Measurements from ENCODE around the gene GATA3.

GATA3 gene

DNA sequence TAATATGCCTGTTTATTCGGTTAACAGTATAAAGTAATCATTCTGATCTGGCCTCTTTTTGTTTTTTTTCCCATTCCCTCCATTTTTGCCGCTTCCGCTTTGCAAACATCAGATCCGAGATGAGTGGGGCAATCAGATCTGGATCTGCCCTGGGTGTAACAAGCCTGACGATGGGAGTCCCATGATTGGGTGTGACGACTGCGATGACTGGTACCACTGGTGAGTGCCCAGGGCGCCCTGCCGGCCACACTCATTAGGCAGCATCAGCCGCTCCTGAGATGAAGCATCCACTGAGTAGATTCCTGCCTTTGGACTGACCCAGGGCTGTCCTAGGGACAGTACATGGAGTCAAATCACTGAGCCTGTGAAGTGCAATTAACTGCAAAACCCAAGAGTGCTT, 40.9 kb upstream of the GATA3 start:
- no peak overlapping the region for H4K91ac ChIP-seq (ENCODE audit: low read length)
- H3K9ac ChIP-seq (ENCODE audit: low read length), result no peak overlapping the region
- H3K23ac ChIP-seq (ENCODE audit: low read length in 2 of 2), result no peak overlapping the region
- H3K14ac ChIP-seq (ENCODE audit: low read length in 2 of 2), result peak overlapping the region in 1 of 2 experiments; percentile 41
- no peak overlapping the region for H2BK12ac ChIP-seq (ENCODE audit: low read length in 2 of 2)
- no peak overlapping the region for H3K4me3 ChIP-seq (ENCODE audit: insufficient read depth in 1 of 2, low read depth in 1 of 2, low read length in 2 of 2)
- no peak overlapping the region for H3K27ac ChIP-seq (ENCODE audit: low read length, poor library complexity, severe bottlenecking)
- peaks cover 22 to 45% of the 10 kb centered on the region in 2 experiments for H3K36me3 ChIP-seq (ENCODE audit: control insufficient read depth in 1 of 2, insufficient read depth in 2 of 2, low read depth in 1 of 2, low read length in 2 of 2)
- H2BK120ac ChIP-seq (ENCODE audit: low read depth, low read length), result no peak overlapping the region
- no peak overlapping the region for H3K4me2 ChIP-seq (ENCODE audit: low read length, poor library complexity, severe bottlenecking)
- no peak for DNase-seq
- no peak overlapping the region for H4K8ac ChIP-seq (ENCODE audit: low read length)
- H3K4me1 ChIP-seq (ENCODE audit: control insufficient read depth, insufficient read depth, low read depth, low read length), result peaks cover 6% of the 10 kb centered on the region
- H2AK5ac ChIP-seq (ENCODE audit: low read length, severe bottlenecking), result no peak overlapping the region
- H3K27me3 ChIP-seq (ENCODE audit: control insufficient read depth in 1 of 2, insufficient read depth in 1 of 2, low read length in 2 of 2), result no peaks in the 10 kb centered on the region
- H2BK15ac ChIP-seq (ENCODE audit: low read depth, poor library complexity, severe bottlenecking), result no peak overlapping the region
- no peak overlapping the region for H3K18ac ChIP-seq (ENCODE audit: low read depth in 1 of 2, low read length in 2 of 2)
- no peaks in the 10 kb centered on the region for H3K9me3 ChIP-seq (ENCODE audit: control insufficient read depth, low read length)
- H2BK5ac ChIP-seq (ENCODE audit: low read depth, low read length, poor library complexity, severe bottlenecking), result no peak overlapping the region
- H3K79me1 ChIP-seq (replicated peaks; ENCODE audit: low read length, poor library complexity, severe bottlenecking), result peaks cover under 1% of the 10 kb centered on the region
- 98% methylated on average over 10 of the region's 10 CpGs for WGBS
- H3K4ac ChIP-seq (ENCODE audit: low read depth in 1 of 2, low read length in 2 of 2), result no peak overlapping the region
- H2AFZ ChIP-seq (ENCODE audit: low read depth, low read length), result no peak overlapping the region

DNA sequence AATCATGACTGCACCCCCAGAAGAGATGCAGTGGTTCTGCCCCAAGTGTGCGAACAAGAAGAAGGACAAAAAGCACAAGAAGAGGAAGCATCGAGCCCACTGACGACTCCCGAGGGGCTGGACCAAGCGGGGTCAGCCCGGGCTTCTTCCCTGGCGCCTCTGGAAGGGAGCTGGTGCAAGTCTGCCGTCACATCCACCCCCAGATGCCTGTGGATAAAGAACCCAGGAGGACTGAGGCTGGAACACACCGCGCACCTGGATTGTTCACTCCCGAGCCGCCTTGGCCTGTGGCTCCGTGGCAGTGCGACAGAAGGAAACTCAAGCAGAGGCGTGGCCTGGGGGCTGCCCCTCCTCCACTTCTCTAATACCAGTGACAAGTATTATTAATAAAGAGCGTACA, 39.8 kb upstream of the GATA3 start:
- Histone ChIP-seq H2BK12ac (ENCODE audit: low read length in 2 of 2) (no peak overlapping the region), H3K23ac (ENCODE audit: low read length in 2 of 2) (no peak overlapping the region), H2BK15ac (ENCODE audit: low read depth, poor library complexity, severe bottlenecking) (no peak overlapping the region), H2AFZ (ENCODE audit: low read depth, low read length) (no peak overlapping the region), H3K9me3 (ENCODE audit: control insufficient read depth, low read length) (no peaks in the 10 kb centered on the region), H3K9ac (ENCODE audit: low read length) (no peak overlapping the region), H2BK120ac (ENCODE audit: low read depth, low read length) (no peak overlapping the region), H2BK5ac (ENCODE audit: low read depth, low read length, poor library complexity, severe bottlenecking) (no peak overlapping the region), H3K4me1 (ENCODE audit: control insufficient read depth, insufficient read depth, low read depth, low read length) (peaks cover 6% of the 10 kb centered on the region), H3K79me1 (replicated peaks; ENCODE audit: low read length, poor library complexity, severe bottlenecking) (no peaks in the 10 kb centered on the region), H4K91ac (ENCODE audit: low read length) (no peak overlapping the region), H3K27me3 (ENCODE audit: control insufficient read depth in 1 of 2, insufficient read depth in 1 of 2, low read length in 2 of 2) (no peaks in the 10 kb centered on the region), H3K4ac (ENCODE audit: low read depth in 1 of 2, low read length in 2 of 2) (no peak overlapping the region), H4K8ac (ENCODE audit: low read length) (no peak overlapping the region), H3K36me3 (ENCODE audit: control insufficient read depth in 1 of 2, insufficient read depth in 2 of 2, low read depth in 1 of 2, low read length in 2 of 2) (peaks cover 15 to 45% of the 10 kb centered on the region in 2 experiments), H3K4me3 (ENCODE audit: insufficient read depth in 1 of 2, low read depth in 1 of 2, low read length in 2 of 2) (no peak overlapping the region), H3K27ac (ENCODE audit: low read length, poor library complexity, severe bottlenecking) (no peak overlapping the region), H3K4me2 (ENCODE audit: low read length, poor library complexity, severe bottlenecking) (no peak overlapping the region), H3K14ac (ENCODE audit: low read length in 2 of 2) (no peak overlapping the region), H3K18ac (ENCODE audit: low read depth in 1 of 2, low read length in 2 of 2) (no peak overlapping the region), H2AK5ac (ENCODE audit: low read length, severe bottlenecking) (no peak overlapping the region)
- 93% methylated on average over 14 of the region's 16 CpGs for WGBS
- DNase-seq, result no peak

- H2AFZ ChIP-seq (ENCODE audit: low read depth, low read length), result no peak overlapping the region
- H3K9ac ChIP-seq (ENCODE audit: low read length), result no peak overlapping the region
- H2BK15ac ChIP-seq (ENCODE audit: low read depth, poor library complexity, severe bottlenecking), result no peak overlapping the region
- H3K4ac ChIP-seq (ENCODE audit: low read depth in 1 of 2, low read length in 2 of 2), result no peak overlapping the region
- H3K27ac ChIP-seq (ENCODE audit: low read length, poor library complexity, severe bottlenecking), result no peak overlapping the region
- H4K8ac ChIP-seq (ENCODE audit: low read length), result no peak overlapping the region
- peaks cover 11 to 23% of the 10 kb centered on the region in 2 experiments for H3K36me3 ChIP-seq (ENCODE audit: control insufficient read depth in 1 of 2, insufficient read depth in 2 of 2, low read depth in 1 of 2, low read length in 2 of 2)
- H2BK5ac ChIP-seq (ENCODE audit: low read depth, low read length, poor library complexity, severe bottlenecking), result no peak overlapping the region
- no peak overlapping the region for H2BK120ac ChIP-seq (ENCODE audit: low read depth, low read length)
- H3K9me3 ChIP-seq (ENCODE audit: control insufficient read depth, low read length), result no peaks in the 10 kb centered on the region
- no peak overlapping the region for H3K4me3 ChIP-seq (ENCODE audit: insufficient read depth in 1 of 2, low read depth in 1 of 2, low read length in 2 of 2)
- no peak overlapping the region for H3K14ac ChIP-seq (ENCODE audit: low read length in 2 of 2)
- no peak overlapping the region for H4K91ac ChIP-seq (ENCODE audit: low read length)
- H3K79me1 ChIP-seq (replicated peaks; ENCODE audit: low read length, poor library complexity, severe bottlenecking), result no peaks in the 10 kb centered on the region
- H3K4me2 ChIP-seq (ENCODE audit: low read length, poor library complexity, severe bottlenecking), result no peak overlapping the region
- no peak overlapping the region for H2AK5ac ChIP-seq (ENCODE audit: low read length, severe bottlenecking)
- no peaks in the 10 kb centered on the region for H3K27me3 ChIP-seq (ENCODE audit: control insufficient read depth in 1 of 2, insufficient read depth in 1 of 2, low read length in 2 of 2)
- H3K4me1 ChIP-seq (ENCODE audit: control insufficient read depth, insufficient read depth, low read depth, low read length), result peaks cover 6% of the 10 kb centered on the region
- no peak for DNase-seq
- no peak overlapping the region for H3K23ac ChIP-seq (ENCODE audit: low read length in 2 of 2)
- whole genome bisulfite sequencing, result 68% methylated on average over 5 of the region's 6 CpGs
- no peak overlapping the region for H3K18ac ChIP-seq (ENCODE audit: low read depth in 1 of 2, low read length in 2 of 2)
- no peak overlapping the region for H2BK12ac ChIP-seq (ENCODE audit: low read length in 2 of 2)
Observed at GRCh38 chr10:8017277-8017676, 37.2 kb upstream of the GATA3 start.

- H3K9ac ChIP-seq (ENCODE audit: low read length), result no peak overlapping the region
- WGBS, result over 99% methylated on average over 4 of the region's 4 CpGs
Observed at GRCh38 chr10:8023321-8023720, 31.2 kb upstream of the GATA3 start.

More at GRCh38 chr10:8023321-8023720, 31.2 kb upstream of the GATA3 start:
- no peaks in the 10 kb centered on the region for H3K4me1 ChIP-seq (ENCODE audit: control insufficient read depth, insufficient read depth, low read depth, low read length)
- no peak overlapping the region for H3K27ac ChIP-seq (ENCODE audit: low read length, poor library complexity, severe bottlenecking)
- no peaks in the 10 kb centered on the region for H3K79me1 ChIP-seq (replicated peaks; ENCODE audit: low read length, poor library complexity, severe bottlenecking)
- no peak overlapping the region for H3K4ac ChIP-seq (ENCODE audit: low read depth in 1 of 2, low read length in 2 of 2)
- no peak overlapping the region for H3K4me3 ChIP-seq (ENCODE audit: insufficient read depth in 1 of 2, low read depth in 1 of 2, low read length in 2 of 2)
- no peak overlapping the region for H3K4me2 ChIP-seq (ENCODE audit: low read length, poor library complexity, severe bottlenecking)
- no peak overlapping the region for H2BK5ac ChIP-seq (ENCODE audit: low read depth, low read length, poor library complexity, severe bottlenecking)
- no peak overlapping the region for H4K8ac ChIP-seq (ENCODE audit: low read length)
- no peak overlapping the region for H3K23ac ChIP-seq (ENCODE audit: low read length in 2 of 2)
- no peak overlapping the region for H2BK15ac ChIP-seq (ENCODE audit: low read depth, poor library complexity, severe bottlenecking)
- H3K14ac ChIP-seq (ENCODE audit: low read length in 2 of 2), result no peak overlapping the region
- no peak overlapping the region for H2AFZ ChIP-seq (ENCODE audit: low read depth, low read length)
- no peak overlapping the region for H4K91ac ChIP-seq (ENCODE audit: low read length)
- DNase-seq, result no peak
- no peak overlapping the region for H2AK5ac ChIP-seq (ENCODE audit: low read length, severe bottlenecking)
- H3K36me3 ChIP-seq (ENCODE audit: control insufficient read depth in 1 of 2, insufficient read depth in 2 of 2, low read depth in 1 of 2, low read length in 2 of 2), result no peaks in the 10 kb centered on the region
- H2BK120ac ChIP-seq (ENCODE audit: low read depth, low read length), result no peak overlapping the region
- no peak overlapping the region for H2BK12ac ChIP-seq (ENCODE audit: low read length in 2 of 2)
- H3K27me3 ChIP-seq (ENCODE audit: control insufficient read depth in 1 of 2, insufficient read depth in 1 of 2, low read length in 2 of 2), result peaks cover 14 to 21% of the 10 kb centered on the region in 2 experiments
- H3K18ac ChIP-seq (ENCODE audit: low read depth in 1 of 2, low read length in 2 of 2), result no peak overlapping the region
- H3K9me3 ChIP-seq (ENCODE audit: control insufficient read depth, low read length), result no peaks in the 10 kb centered on the region

All from mesenchymal stem cell (in vitro differentiated cells and primary cell).